HEK293 (cell line): Measurements from ENCODE around the gene PLA2G4C.

Experiments
- CTCF ChIA-PET: fragments of 350-600 bp; formaldehyde crosslinking; extraction: SDS; loops from one replicate; lab custom pipeline; 2021; ENCODE audit warnings: antibody characterized with exemption; lab: Yijun Ruan, JAX
- POLR2A ChIA-PET: fragments of 300-600 bp; formaldehyde crosslinking; extraction: SDS; loops from one replicate; lab custom pipeline; 2020; ENCODE audit warnings: antibody characterized with exemption, inconsistent platforms; lab: Yijun Ruan, JAX
- H3K27ac ChIP-seq: fragments of 200-500 bp; sonication (Bioruptor generic); 2 replicates; pipeline ENCODE4 v1.5.1; 2014; ENCODE audit warnings: low read depth, low read length, control low read depth, inconsistent platforms; ENCODE audit errors: extremely low read depth
- H3K36me3 ChIP-seq, 2 experiments: fragments of 200-500 bp in 1 of 2; sonication (Bioruptor generic) in 1 of 2; 1 replicate in 1 of 2; 2 replicates in 1 of 2; pipeline ENCODE4 v1.5.1; 2014 to 2017; ENCODE audit warnings: inconsistent platforms in 2 of 2, low read length in 2 of 2; ENCODE audit not compliant: control insufficient read depth in 2 of 2, insufficient read depth in 1 of 2
- H3K4me1 ChIP-seq: fragments of 200-500 bp; sonication (Bioruptor generic); 2 replicates; pipeline ENCODE4 v1.5.1; 2014; ENCODE audit warnings: mild to moderate bottlenecking, low read length, inconsistent platforms; ENCODE audit not compliant: control insufficient read depth, insufficient read depth
- H3K4me3 ChIP-seq: 2 replicates; pipeline ENCODE4 v1.5.1; 2011; ENCODE audit warnings: low read depth, mild to moderate bottlenecking, control low read depth, low read length, moderate library complexity
- H3K9me3 ChIP-seq: fragments of 200-500 bp; sonication (Bioruptor generic); 2 replicates; pipeline ENCODE4 v1.5.1; 2014; ENCODE audit warnings: low read depth, low read length, inconsistent platforms; ENCODE audit not compliant: control insufficient read depth, insufficient read depth
- EGR2 ChIP-seq: fragments of 450-650 bp; formaldehyde crosslinking; IDR thresholded peaks from 2 replicates; pipeline ENCODE4 v1.5.1; 2016; ENCODE audit warnings: low read depth, missing biosample characterization, missing genetic modification characterization
- HOXA7 ChIP-seq: sonication (generic); formaldehyde crosslinking; IDR thresholded peaks from 2 replicates; pipeline ENCODE4 v1.8.1; 2022; ENCODE audit warnings: missing genetic modification reagents, borderline replicate concordance
- MEIS1 ChIP-seq: sonication (generic); formaldehyde crosslinking; IDR thresholded peaks from 2 replicates; pipeline ENCODE4 v1.8.1; 2022; ENCODE audit warnings: missing genetic modification reagents, mild to moderate bottlenecking, borderline replicate concordance
- PATZ1 ChIP-seq: fragments of 450-650 bp; formaldehyde crosslinking; IDR thresholded peaks from 2 replicates; pipeline ENCODE4 v1.5.1; 2016; ENCODE audit warnings: missing biosample characterization, missing genetic modification characterization
- SP2 ChIP-seq: fragments of 450-650 bp; formaldehyde crosslinking; IDR thresholded peaks from 2 replicates; pipeline ENCODE4 v1.5.1; 2016; ENCODE audit warnings: missing biosample characterization, missing genetic modification characterization
- SP7 ChIP-seq: fragments of 450-650 bp; formaldehyde crosslinking; IDR thresholded peaks from 2 replicates; pipeline ENCODE4 v1.5.1; 2016; ENCODE audit warnings: missing biosample characterization, missing genetic modification characterization
- ZFHX2 ChIP-seq: fragments of 450-650 bp; formaldehyde crosslinking; conservative IDR thresholded peaks from 2 replicates; pipeline ENCODE4 v1.5.1; 2016; ENCODE audit warnings: missing biosample characterization, missing genetic modification characterization
- ZFP41 ChIP-seq: fragments of 450-650 bp; formaldehyde crosslinking; IDR thresholded peaks from 2 replicates; pipeline ENCODE4 v1.5.1; 2016; ENCODE audit warnings: missing biosample characterization, missing genetic modification characterization, borderline replicate concordance
- ZNF404 ChIP-seq: fragments of 450-650 bp; formaldehyde crosslinking; IDR thresholded peaks from 2 replicates; pipeline ENCODE4 v1.5.1; 2017; ENCODE audit warnings: missing biosample characterization, missing genetic modification characterization
- ZNF48 ChIP-seq: fragments of 450-650 bp; formaldehyde crosslinking; IDR thresholded peaks from 2 replicates; pipeline ENCODE4 v1.5.1; 2016; ENCODE audit warnings: missing biosample characterization, missing genetic modification characterization
- ZNF510 ChIP-seq: fragments of 450-650 bp; formaldehyde crosslinking; IDR thresholded peaks from 2 replicates; pipeline ENCODE4 v1.5.1; 2018; ENCODE audit warnings: mild to moderate bottlenecking, missing genetic modification characterization, missing biosample characterization; ENCODE audit not compliant: insufficient replicate concordance
- ZNF555 ChIP-seq: fragments of 450-650 bp; formaldehyde crosslinking; conservative IDR thresholded peaks from 2 replicates; pipeline ENCODE4 v1.5.1; 2017; ENCODE audit warnings: missing biosample characterization, mild to moderate bottlenecking, missing genetic modification characterization, inconsistent platforms
- ZNF654 ChIP-seq: fragments of 450-650 bp; formaldehyde crosslinking; IDR thresholded peaks from 2 replicates; pipeline ENCODE4 v1.5.1; 2016; ENCODE audit warnings: low read depth, missing biosample characterization, missing genetic modification characterization
- ZNF664 ChIP-seq: fragments of 450-650 bp; formaldehyde crosslinking; IDR thresholded peaks from 2 replicates; pipeline ENCODE4 v1.5.1; 2016; ENCODE audit warnings: missing biosample characterization, missing genetic modification characterization
- ZNF670 ChIP-seq: fragments of 450-650 bp; formaldehyde crosslinking; IDR thresholded peaks from 2 replicates; pipeline ENCODE4 v1.5.1; 2016; ENCODE audit warnings: missing biosample characterization, missing genetic modification characterization, low read depth
- ZNF701 ChIP-seq: fragments of 450-650 bp; formaldehyde crosslinking; IDR thresholded peaks from 2 replicates; pipeline ENCODE4 v1.5.1; 2016; ENCODE audit warnings: missing biosample characterization, missing genetic modification characterization
- ZNF785 ChIP-seq: fragments of 450-650 bp; formaldehyde crosslinking; IDR thresholded peaks from 2 replicates; pipeline ENCODE4 v1.5.1; 2016; ENCODE audit warnings: missing biosample characterization, missing genetic modification characterization

PLA2G4C gene

DNA sequence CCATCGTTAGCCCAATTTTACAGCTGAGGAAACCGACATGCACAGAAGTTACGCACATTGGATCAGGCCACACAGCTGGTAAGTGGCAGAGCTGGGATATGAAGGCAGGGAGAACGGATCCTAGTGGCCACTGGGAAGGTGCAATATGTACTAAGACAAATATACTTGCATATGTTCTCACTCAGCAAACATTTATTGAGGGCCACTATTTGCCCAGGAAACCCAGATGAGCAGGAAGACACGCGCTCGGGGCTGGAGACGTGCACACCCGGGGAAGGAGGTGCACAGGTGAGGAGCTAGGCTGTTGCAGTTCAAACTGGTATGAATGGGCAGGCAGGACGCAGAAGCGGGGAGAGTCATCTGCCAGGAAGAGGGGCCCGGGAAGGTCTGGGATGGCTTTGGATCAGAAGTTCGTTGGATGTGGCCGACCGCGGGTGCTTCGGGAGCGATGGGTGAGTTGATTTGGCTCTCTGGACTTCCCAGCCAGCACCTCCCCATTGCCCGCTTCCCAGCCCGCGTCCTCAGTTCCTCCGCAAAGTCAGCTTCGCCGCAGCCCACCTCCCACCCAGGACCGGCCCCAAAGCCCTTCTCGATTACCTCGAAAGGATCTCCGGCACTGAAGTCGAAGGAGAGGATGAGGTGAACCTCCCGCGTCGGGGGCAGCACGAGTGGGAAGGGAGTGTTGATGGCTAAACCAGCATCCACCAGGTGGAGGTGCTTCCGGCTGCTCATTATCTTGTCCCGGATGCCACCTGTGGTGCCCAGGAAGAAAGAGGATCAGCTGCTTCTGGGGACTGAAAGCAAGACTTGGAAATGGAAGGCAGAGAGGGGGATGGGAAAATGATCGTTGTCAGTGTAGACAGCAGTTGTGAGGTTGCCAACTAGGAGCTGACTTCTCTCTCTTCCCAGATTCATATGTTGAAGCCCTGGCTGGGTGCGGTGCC lies 48.9 kb downstream of the PLA2G4C start:
- no peaks in the 10 kb centered on the region for H3K36me3 ChIP-seq
- no peaks in the 10 kb centered on the region for H3K9me3 ChIP-seq
- H3K4me3 ChIP-seq, result no peak overlapping the region
- ChIA-PET CTCF (interaction anchor here (0.9 to 1.9 kb wide), 2 partner anchors 41 to 98 kb away, joined by 6 to 8 read pairs; no protein-coding TSS in a partner anchor), POLR2A (no interaction called here)
- no peaks in the 10 kb centered on the region for H3K4me1 ChIP-seq
- TF ChIP-seq ZNF404 (tag by site-specific recombination), result no peak
- no peak for TF ChIP-seq ZFP41 (tag by site-specific recombination)
- H3K27ac ChIP-seq, result no peak overlapping the region

DNA sequence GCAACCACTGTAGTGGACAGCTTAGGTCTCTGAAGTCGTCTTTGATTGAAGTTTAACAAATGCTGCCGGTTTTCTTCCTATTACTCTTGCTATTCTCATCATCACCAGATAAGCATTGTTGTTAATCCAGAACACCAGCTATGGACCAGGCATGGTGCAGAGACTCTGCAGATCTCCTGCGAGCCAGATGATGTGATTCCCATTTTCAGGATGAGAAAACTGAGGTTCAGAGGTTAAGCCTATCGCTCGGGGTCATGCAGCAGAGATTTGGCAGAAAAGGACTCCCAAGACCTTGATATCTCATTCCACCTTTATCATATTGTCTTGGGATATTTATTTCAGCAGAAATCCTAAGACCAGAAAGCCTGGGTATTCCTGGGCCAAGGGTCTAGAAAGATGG lies 50.2 kb downstream of the PLA2G4C start:
- Histone ChIP-seq H3K27ac (no peak overlapping the region), H3K9me3 (no peaks in the 10 kb centered on the region)
- TF ChIP-seq ZNF785 (tag by site-specific recombination), result no peak
- TF ChIP-seq PATZ1 (tag by site-specific recombination), result no peak
- no peak for TF ChIP-seq HOXA7 (CRISPR knock-in tag)
- TF ChIP-seq SP7, result no peak
- TF ChIP-seq SP2 (tag by site-specific recombination), result no peak
- no peak for TF ChIP-seq ZNF701 (tag by site-specific recombination)
- TF ChIP-seq ZNF654 (tag by site-specific recombination), result no peak
- TF ChIP-seq ZNF664, result no peak
- no peak for TF ChIP-seq MEIS1 (CRISPR knock-in tag)
- TF ChIP-seq ZNF48 (tag by site-specific recombination), result no peak
- TF ChIP-seq ZNF555 (tag by site-specific recombination), result no peak
- TF ChIP-seq ZNF670 (tag by site-specific recombination), result no peak
- TF ChIP-seq, all 188 proteins: peak for 0
- no peaks in the 10 kb centered on the region for H3K36me3 ChIP-seq
- no peaks in the 10 kb centered on the region for H3K4me1 ChIP-seq
- no peak overlapping the region for H3K4me3 ChIP-seq
- CTCF ChIA-PET, result interaction anchor here (0.5 to 0.7 kb wide), 2 partner anchors 493 to 776 kb away, joined by 3 read pairs; partner anchors contain the start of gene HSD17B14
- POLR2A ChIA-PET, result no interaction called here

GRCh38 chr19:48059331-48059730 lies 51.3 kb downstream of the PLA2G4C start:
- ChIA-PET CTCF (no interaction called here), POLR2A (no interaction called here)
- Histone ChIP-seq H3K9me3 (no peaks in the 10 kb centered on the region), H3K36me3 (no peaks in the 10 kb centered on the region), H3K4me3 (no peak overlapping the region), H3K27ac (no peak overlapping the region), H3K4me1 (no peaks in the 10 kb centered on the region)
- no peak for TF ChIP-seq ZNF510 (tag by site-specific recombination)
- peak; percentile 44 for TF ChIP-seq ZFHX2 (tag by site-specific recombination)
- 0 out of 2 replicates have a peak, but pooled peaks have one; percentile 28 for TF ChIP-seq EGR2
